ENCODE data around the gene ADAMTS2. TPM values are rescaled to one million over a fixed set of nuclear protein-coding genes. Genes with fewer than 3 reads are reported as not detected.

The ADAMTS2 gene
- polyA plus RNA-seq, 3 donors: 0.74 to 2.3 TPM; not detected in 1

DNA sequence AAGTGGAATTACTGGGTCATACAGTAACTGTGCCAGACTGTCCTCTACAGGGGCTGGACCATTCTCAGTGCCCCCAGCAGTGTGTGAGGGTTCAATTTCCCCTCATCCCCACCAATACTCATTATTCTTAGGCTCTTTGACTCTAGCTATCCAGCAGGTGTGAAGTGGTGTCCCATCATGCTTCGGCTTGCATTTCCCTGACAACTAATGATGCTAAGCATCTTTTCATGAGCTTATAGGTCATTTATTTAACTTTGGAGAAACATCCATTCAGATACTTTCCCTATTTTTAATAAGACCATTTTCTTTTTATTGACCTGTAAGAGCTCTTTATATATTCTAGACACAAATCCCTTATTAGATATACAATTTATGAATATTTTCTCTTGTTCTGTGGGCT is 63.6 kb downstream of the ADAMTS2 start:
- H3K27me3 Mint-ChIP-seq (ENCODE audit: low read depth in 3 of 3): peaks cover 1 to 6% (median 2%) of the 10 kb centered on the region in 3 donors
- no peak for DNase-seq
- Histone ChIP-seq H3K36me3 (replicated peaks in 1 of 2; ENCODE audit: control insufficient read depth in 1 of 2, insufficient read depth in 2 of 2, low read length in 2 of 2) (no peaks in the 10 kb centered on the region), H2AFZ (ENCODE audit: insufficient read depth, low read depth, low read length, poor library complexity, severe bottlenecking) (no peak overlapping the region), H3K27ac (ENCODE audit: low read depth in 1 of 2, low read length in 2 of 2) (no peak overlapping the region), H3K4me1 (ENCODE audit: control insufficient read depth in 1 of 2, insufficient read depth in 2 of 2, low read length in 2 of 2) (no peaks in the 10 kb centered on the region), H3K4me2 (replicated peaks; ENCODE audit: extremely low read depth, low read length, poor library complexity, severe bottlenecking) (no peak overlapping the region), H4K20me1 (ENCODE audit: insufficient read depth, low read length) (no peaks in the 10 kb centered on the region), H3K27me3 (ENCODE audit: control insufficient read depth in 2 of 2, insufficient read depth in 2 of 2, low read length in 2 of 2) (no peaks in the 10 kb centered on the region), H3K4me3 (replicated peaks in 1 of 3; ENCODE audit: low read depth in 2 of 3, low read length in 3 of 3) (no peak overlapping the region), H3K79me2 (ENCODE audit: insufficient read depth, low read length) (no peaks in the 10 kb centered on the region), H3K9me3 (replicated peaks in 1 of 2; ENCODE audit: control insufficient read depth in 1 of 2, insufficient read depth in 1 of 2, low read length in 2 of 2) (no peaks in the 10 kb centered on the region), H3K9ac (ENCODE audit: insufficient read depth, low read length, poor library complexity, severe bottlenecking) (no peak overlapping the region)
- TF ChIP-seq, protein P1, sequence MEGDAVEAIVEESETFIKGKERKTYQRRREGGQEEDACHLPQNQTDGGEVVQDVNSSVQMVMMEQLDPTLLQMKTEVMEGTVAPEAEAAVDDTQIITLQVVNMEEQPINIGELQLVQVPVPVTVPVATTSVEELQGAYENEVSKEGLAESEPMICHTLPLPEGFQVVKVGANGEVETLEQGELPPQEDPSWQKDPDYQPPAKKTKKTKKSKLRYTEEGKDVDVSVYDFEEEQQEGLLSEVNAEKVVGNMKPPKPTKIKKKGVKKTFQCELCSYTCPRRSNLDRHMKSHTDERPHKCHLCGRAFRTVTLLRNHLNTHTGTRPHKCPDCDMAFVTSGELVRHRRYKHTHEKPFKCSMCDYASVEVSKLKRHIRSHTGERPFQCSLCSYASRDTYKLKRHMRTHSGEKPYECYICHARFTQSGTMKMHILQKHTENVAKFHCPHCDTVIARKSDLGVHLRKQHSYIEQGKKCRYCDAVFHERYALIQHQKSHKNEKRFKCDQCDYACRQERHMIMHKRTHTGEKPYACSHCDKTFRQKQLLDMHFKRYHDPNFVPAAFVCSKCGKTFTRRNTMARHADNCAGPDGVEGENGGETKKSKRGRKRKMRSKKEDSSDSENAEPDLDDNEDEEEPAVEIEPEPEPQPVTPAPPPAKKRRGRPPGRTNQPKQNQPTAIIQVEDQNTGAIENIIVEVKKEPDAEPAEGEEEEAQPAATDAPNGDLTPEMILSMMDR (IDR thresholded peaks at IDR 0.05): no peak
- no peaks in the 10 kb centered on the region for H3K36me3 Mint-ChIP-seq
- H3K4me3 Mint-ChIP-seq: no peak overlapping the region
- WGBS (ENCODE audit: insufficient coverage): no CpG with 5 or more reads among the region's 1 CpG
- H3K9me3 Mint-ChIP-seq: peaks cover 0 to 3% (median 0%) of the 10 kb centered on the region in 7 donors
- H3K27ac Mint-ChIP-seq: no peak overlapping the region
- H3K4me1 Mint-ChIP-seq: no peaks in the 10 kb centered on the region
- intact Hi-C loops (cut with micrococcal nuclease): no loop called here

- intact Hi-C loops (cut with micrococcal nuclease): no loop called here
- WGBS (ENCODE audit: insufficient coverage): 96% methylated on average over 8 of the region's 8 CpGs
- no peak overlapping the region for H3K4me3 ChIP-seq (replicated peaks in 1 of 3; ENCODE audit: low read depth in 2 of 3, low read length in 3 of 3)
- peaks cover 0 to 3% (median 0%) of the 10 kb centered on the region in 7 donors for H3K9me3 Mint-ChIP-seq
- H3K36me3 Mint-ChIP-seq: no peaks in the 10 kb centered on the region
- DNase-seq: no peak
- no peak overlapping the region for H3K4me3 Mint-ChIP-seq
- no peak overlapping the region for H3K4me2 ChIP-seq (replicated peaks; ENCODE audit: extremely low read depth, low read length, poor library complexity, severe bottlenecking)
- no peaks in the 10 kb centered on the region for H3K36me3 ChIP-seq (replicated peaks in 1 of 2; ENCODE audit: control insufficient read depth in 1 of 2, insufficient read depth in 2 of 2, low read length in 2 of 2)
- no peaks in the 10 kb centered on the region for H3K9me3 ChIP-seq (replicated peaks in 1 of 2; ENCODE audit: control insufficient read depth in 1 of 2, insufficient read depth in 1 of 2, low read length in 2 of 2)
- TF ChIP-seq, protein P1 (IDR thresholded peaks at IDR 0.05): no peak
- no peaks in the 10 kb centered on the region for H3K4me1 Mint-ChIP-seq
- no peaks in the 10 kb centered on the region for H3K4me1 ChIP-seq (ENCODE audit: control insufficient read depth in 1 of 2, insufficient read depth in 2 of 2, low read length in 2 of 2)
- H3K27ac Mint-ChIP-seq: no peak overlapping the region
- no peaks in the 10 kb centered on the region for H3K27me3 ChIP-seq (ENCODE audit: control insufficient read depth in 2 of 2, insufficient read depth in 2 of 2, low read length in 2 of 2)
- no peaks in the 10 kb centered on the region for H4K20me1 ChIP-seq (ENCODE audit: insufficient read depth, low read length)
- H3K27ac ChIP-seq (ENCODE audit: low read depth in 1 of 2, low read length in 2 of 2): no peak overlapping the region
- H2AFZ ChIP-seq (ENCODE audit: insufficient read depth, low read depth, low read length, poor library complexity, severe bottlenecking): no peak overlapping the region
- no peak overlapping the region for H3K9ac ChIP-seq (ENCODE audit: insufficient read depth, low read length, poor library complexity, severe bottlenecking)
- peaks cover 1 to 7% (median 2%) of the 10 kb centered on the region in 3 donors for H3K27me3 Mint-ChIP-seq (ENCODE audit: low read depth in 3 of 3)
- H3K79me2 ChIP-seq (ENCODE audit: insufficient read depth, low read length): no peaks in the 10 kb centered on the region
Observed at GRCh38 chr5:179280095-179280490, 65.2 kb downstream of the ADAMTS2 start.
